Coronary artery (tissue), 2 donors: ENCODE measurements around the gene YKT6.

Source experiments
- DNase-seq: peaks from one replicate; pipeline ENCODE4 v3.0.0-alpha.2; 2017; ENCODE audit warnings: low spot score
- H3K27ac ChIP-seq, 2 donors: fragments of 200-600 bp; sonication (generic); one replicate each; pipeline ENCODE4 v1.5.1; 2016 to 2019
- H3K4me3 ChIP-seq: fragments of 200-600 bp; sonication (generic); 2 replicates; pipeline ENCODE4 v1.5.1; 2016; ENCODE audit warnings: mild to moderate bottlenecking, moderate library complexity
- CTCF ChIP-seq: fragments of 200-600 bp; sonication (generic); IDR thresholded peaks from one replicate; pipeline ENCODE4 v1.5.1; 2019; ENCODE audit warnings: antibody characterized with exemption

Gene YKT6

GRCh38 chr7:44188480-44189225 lies 12.1 kb upstream of the YKT6 start:
- no peak for TF ChIP-seq CTCF

GRCh38 chr7:44189286-44189992 lies 11.3 kb upstream of the YKT6 start, which contains the start of gene GCK:
GCK (minus strand) TSS chr7:44189439; CDS start chr7:44188953, 486 bp downstream.
- no peak for TF ChIP-seq CTCF
- no peak for DNase-seq
- no peak within 1 kb of the TSS for H3K27ac ChIP-seq

More at GRCh38 chr7:44188480-44189225, 12.1 kb upstream of the YKT6 start:
- no peak for DNase-seq
- Histone ChIP-seq H3K4me3 (no peak overlapping the region), H3K27ac (no peak overlapping the region)

GRCh38 chr7:44189993-44190872 lies 10.5 kb upstream of the YKT6 start:
- no peak for DNase-seq
- H3K4me3 ChIP-seq, result no peak overlapping the region
- no peak for TF ChIP-seq CTCF
- H3K27ac ChIP-seq, result no peak overlapping the region

More at GRCh38 chr7:44189286-44189992, 11.3 kb upstream of the YKT6 start, which contains the start of gene GCK:
- H3K4me3 ChIP-seq, result no peak within 1 kb of the TSS

GRCh38 chr7:44191171-44191570 lies 9.6 kb upstream of the YKT6 start:
- Histone ChIP-seq H3K4me3 (no peak overlapping the region), H3K27ac (no peak overlapping the region)
- TF ChIP-seq CTCF, result no peak
- no peak for DNase-seq

GRCh38 chr7:44193011-44193802 lies 7.6 kb upstream of the YKT6 start:
- TF ChIP-seq CTCF, result no peak
- Histone ChIP-seq H3K27ac (no peak overlapping the region), H3K4me3 (no peak overlapping the region)
- DNase-seq, result no peak

- no peak for TF ChIP-seq CTCF
- no peak for DNase-seq
- Histone ChIP-seq H3K4me3 (no peak overlapping the region), H3K27ac (no peak overlapping the region)
These were observed 6.7 kb upstream of the YKT6 start for GRCh38 chr7:44194069-44194468.
